ENCODE results near the gene CEP164. TPM values are rescaled to one million over a fixed set of nuclear protein-coding genes. Genes with fewer than 3 reads are reported as not detected.

Gene CEP164
- total and polyA plus RNA-seq, 9 of the 15 experiments (the other 6 are each of a cell fraction or from before 2014, with no cell fraction given), result 2.1 to 16.5 (median 10.4) TPM

DNA sequence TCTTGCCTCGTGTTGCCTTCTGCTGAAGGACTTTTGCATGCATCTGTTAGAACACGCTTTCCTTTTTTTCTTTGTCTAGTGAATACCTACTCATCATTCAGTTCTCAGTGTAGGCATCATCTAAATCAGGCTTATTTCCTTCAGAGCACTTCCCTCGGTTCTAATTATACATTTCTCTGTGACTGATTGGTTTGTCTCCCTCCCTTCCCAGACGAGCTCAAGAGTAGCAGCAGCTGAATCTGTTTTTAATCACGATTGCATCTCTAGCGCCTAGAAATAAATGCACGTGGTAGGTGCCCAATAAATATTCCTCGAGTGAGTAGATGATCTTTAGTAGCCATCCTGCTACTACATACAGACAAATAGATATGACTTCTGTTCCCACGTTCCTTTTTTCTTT is 6.3 kb downstream of the CEP164 start (continued):
- TF ChIP-seq NR4A1 (CRISPR knock-in tag; IDR thresholded peaks at IDR 0.05) (no peak), NR4A1 (tag; IDR thresholded peaks at IDR 0.05) (no peak), NELFE (IDR thresholded peaks at IDR 0.05; ENCODE audit: insufficient read depth, insufficient read length) (no peak), TBP (optimal IDR thresholded peaks at IDR 0.05; ENCODE audit: low read depth, low read length) (no peak), ZNF316 (IDR thresholded peaks at IDR 0.05) (no peak), EP400 (IDR thresholded peaks at IDR 0.05) (no peak), POLR2H (tag; IDR thresholded peaks at IDR 0.05; ENCODE audit: low read depth) (no peak), HLTF (IDR thresholded peaks at IDR 0.05) (no peak), NCOA2 (IDR thresholded peaks at IDR 0.05; ENCODE audit: partially characterized antibody in 2 of 2) (no peak), FOXJ2 (tag; IDR thresholded peaks at IDR 0.05) (no peak)

DNA sequence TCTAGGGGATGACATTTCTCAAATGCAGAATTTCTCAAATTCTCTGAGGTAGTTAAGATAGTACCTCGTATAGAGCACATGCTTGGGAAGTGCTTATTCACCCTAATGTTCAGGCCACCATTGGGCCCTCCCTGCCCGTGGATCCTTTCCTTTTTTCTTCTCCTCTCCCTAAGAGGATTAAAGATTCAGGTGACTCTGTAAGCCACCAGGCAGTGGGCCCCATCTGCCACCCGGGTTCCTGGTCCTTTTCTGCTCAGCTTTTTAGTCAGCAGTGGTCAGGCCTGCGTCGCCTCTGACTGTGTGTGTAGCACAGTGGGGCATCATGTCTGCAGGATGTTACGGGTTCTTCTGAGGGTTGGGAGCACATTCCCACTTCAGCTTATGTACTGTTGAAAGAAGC is 7.2 kb downstream of the CEP164 start:
- DNase-seq (ENCODE audit: extremely low read depth in 1 of 4, low spot score in 3 of 4) (no peak), FAIRE-seq (peak; percentile 55), ATAC-seq (no peak)
- Histone ChIP-seq H3K79me2 (ENCODE audit: control insufficient read depth, insufficient read depth, low read length) (no peaks in the 10 kb centered on the region), H3K4me1 (replicated peaks in 1 of 2; ENCODE audit: control insufficient read depth in 2 of 2, insufficient read depth in 2 of 2, low read length in 2 of 2) (peaks cover 0 to 2% of the 10 kb centered on the region in 2 experiments; a peak in 2 of 5 replicates), H4K20me1 (replicated peaks; ENCODE audit: control insufficient read depth, insufficient read depth, low read length) (0 out of 2 replicates have a peak, but pooled peaks cover 3% of the 10 kb centered on the region), H2AFZ (ENCODE audit: low read depth, low read length) (no peak overlapping the region), H3K9me3 (replicated peaks; ENCODE audit: control insufficient read depth, insufficient read depth, low read depth, low read length) (no peaks in the 10 kb centered on the region), H3K4me3 (no peak overlapping the region), H3K36me3 (ENCODE audit: control insufficient read depth, insufficient read depth, low read length) (0 out of 3 replicates have a peak, but pooled peaks cover 2% of the 10 kb centered on the region), H3K9me1 (ENCODE audit: control insufficient read depth, insufficient read depth, low read length) (no peaks in the 10 kb centered on the region), H3K4me2 (ENCODE audit: insufficient read depth, low read length) (no peak overlapping the region), H3K27ac (ENCODE audit: extremely low read depth, low read depth, low read length) (no peak overlapping the region), H3K27me3 (ENCODE audit: control insufficient read depth in 2 of 2, insufficient read depth in 2 of 2, low read length in 2 of 2) (no peaks in the 10 kb centered on the region), H3K9ac (ENCODE audit: insufficient read depth in 1 of 2, low read depth in 2 of 2, low read length in 2 of 2) (peak overlapping the region in 1 of 2 experiments; percentile 21; a peak in 1 of 4 replicates)
- CTCF ChIA-PET (ENCODE audit: low intra/inter-chr PET ratio), result no interaction called here
- in situ Hi-C loops (cut with MboI) (no loop called here), intact Hi-C loops (cut with micrococcal nuclease) (no loop called here)
- BruUV-seq (replicated peaks), result no TSS peak
- POLR2A ChIA-PET, result interaction anchor here (0.6 to 1.2 kb wide), 3 partner anchors 10 to 122 kb away, joined by 3 read pairs; no protein-coding TSS in a partner anchor
- 67% methylated on average over 6 of the region's 6 CpGs for WGBS (ENCODE audit: insufficient coverage, low coverage, missing lambda C conversion rate)
- TF ChIP-seq MCM2 (IDR thresholded peaks at IDR 0.05; ENCODE audit: low read depth) (no peak), BACH1 (tag; IDR thresholded peaks at IDR 0.05) (no peak), MTA3 (IDR thresholded peaks at IDR 0.05; ENCODE audit: borderline replicate concordance) (no peak), SMAD4 (CRISPR knock-in tag; conservative IDR thresholded peaks at IDR 0.05) (no peak), TGIF2 (CRISPR knock-in tag; IDR thresholded peaks at IDR 0.05) (no peak), HNRNPL (IDR thresholded peaks at IDR 0.05; ENCODE audit: low read depth, low read length) (no peak), TCF7L2 (IDR thresholded peaks at IDR 0.05; ENCODE audit: low read depth, low read length) (no peak), KDM1A (IDR thresholded peaks at IDR 0.05) (no peak), SLC30A9 (CRISPR knock-in tag; IDR thresholded peaks at IDR 0.05) (no peak), ZNF121 (CRISPR knock-in tag; conservative IDR thresholded peaks at IDR 0.05) (no peak)
- TF ChIP-seq, protein P1, sequence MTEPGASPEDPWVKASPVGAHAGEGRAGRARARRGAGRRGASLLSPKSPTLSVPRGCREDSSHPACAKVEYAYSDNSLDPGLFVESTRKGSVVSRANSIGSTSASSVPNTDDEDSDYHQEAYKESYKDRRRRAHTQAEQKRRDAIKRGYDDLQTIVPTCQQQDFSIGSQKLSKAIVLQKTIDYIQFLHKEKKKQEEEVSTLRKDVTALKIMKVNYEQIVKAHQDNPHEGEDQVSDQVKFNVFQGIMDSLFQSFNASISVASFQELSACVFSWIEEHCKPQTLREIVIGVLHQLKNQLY (CRISPR knock-in tag; conservative IDR thresholded peaks at IDR 0.05), result no peak
- TF ChIP-seq, protein P2, sequence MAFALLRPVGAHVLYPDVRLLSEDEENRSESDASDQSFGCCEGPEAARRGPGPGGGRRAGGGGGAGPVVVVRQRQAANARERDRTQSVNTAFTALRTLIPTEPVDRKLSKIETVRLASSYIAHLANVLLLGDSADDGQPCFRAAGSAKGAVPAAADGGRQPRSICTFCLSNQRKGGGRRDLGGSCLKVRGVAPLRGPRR (CRISPR knock-in tag; IDR thresholded peaks at IDR 0.05), result no peak
- TF ChIP-seq, protein P3, sequence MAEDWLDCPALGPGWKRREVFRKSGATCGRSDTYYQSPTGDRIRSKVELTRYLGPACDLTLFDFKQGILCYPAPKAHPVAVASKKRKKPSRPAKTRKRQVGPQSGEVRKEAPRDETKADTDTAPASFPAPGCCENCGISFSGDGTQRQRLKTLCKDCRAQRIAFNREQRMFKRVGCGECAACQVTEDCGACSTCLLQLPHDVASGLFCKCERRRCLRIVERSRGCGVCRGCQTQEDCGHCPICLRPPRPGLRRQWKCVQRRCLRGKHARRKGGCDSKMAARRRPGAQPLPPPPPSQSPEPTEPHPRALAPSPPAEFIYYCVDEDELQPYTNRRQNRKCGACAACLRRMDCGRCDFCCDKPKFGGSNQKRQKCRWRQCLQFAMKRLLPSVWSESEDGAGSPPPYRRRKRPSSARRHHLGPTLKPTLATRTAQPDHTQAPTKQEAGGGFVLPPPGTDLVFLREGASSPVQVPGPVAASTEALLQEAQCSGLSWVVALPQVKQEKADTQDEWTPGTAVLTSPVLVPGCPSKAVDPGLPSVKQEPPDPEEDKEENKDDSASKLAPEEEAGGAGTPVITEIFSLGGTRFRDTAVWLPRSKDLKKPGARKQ (CRISPR knock-in tag; IDR thresholded peaks at IDR 0.05), result no peak
